Transverse colon (tissue), 4 donors: Measurements from ENCODE around the gene FOXC2. TPM values are rescaled to one million over a fixed set of nuclear protein-coding genes. Genes with fewer than 3 reads are reported as not detected.
"Not testable (repeated sequence)": the region's sequence is repeated elsewhere in the genome, so short reads cannot be mapped to it uniquely, and the experiment has no call there.

Experiments used
- DNase-seq: peaks from one replicate; pipeline ENCODE4 v3.0.0-alpha.2; 2019
- H3K27ac ChIP-seq, 4 donors: fragments of 200-600 bp; sonication (generic); 2 replicates each; pipeline ENCODE4 v1.5.1; 2016 to 2018; ENCODE audit warnings: inconsistent platforms in 4 of 4
- H3K27me3 ChIP-seq: fragments of 200-600 bp; sonication (generic); 2 replicates; pipeline ENCODE4 v1.5.1; 2017; ENCODE audit warnings: inconsistent platforms
- H3K36me3 ChIP-seq, 4 donors: fragments of 200-600 bp; sonication (generic); 2 replicates each; pipeline ENCODE4 v1.5.1; 2017 to 2019; ENCODE audit warnings: inconsistent platforms in 4 of 4
- H3K4me1 ChIP-seq, 4 donors: fragments of 200-600 bp; sonication (generic); 2 replicates each; pipeline ENCODE4 v1.5.1; 2017 to 2020; ENCODE audit warnings: inconsistent platforms in 4 of 4
- H3K4me3 ChIP-seq, 4 donors: fragments of 200-600 bp; sonication (generic); 1 replicate in 1 of 4; 2 replicates in 3 of 4; pipeline versions ENCODE4 v1.5.1 to v1.6.1; 2017 to 2019; ENCODE audit warnings: inconsistent platforms in 4 of 4
- H3K9me3 ChIP-seq, 2 donors: fragments of 200-600 bp; sonication (generic); 2 replicates each; pipeline ENCODE4 v1.5.1; 2017 to 2019; ENCODE audit warnings: inconsistent platforms in 2 of 2
- EP300 ChIP-seq: sonication (generic); formaldehyde crosslinking; IDR thresholded peaks from one replicate; pipeline ENCODE4 v1.6.1; 2017; ENCODE audit warnings: antibody characterized with exemption, low read depth
- POLR2A ChIP-seq: fragments of 450-650 bp; IDR thresholded peaks from one replicate; pipeline ENCODE4 v1.6.1; 2016; ENCODE audit warnings: antibody characterized with exemption, mild to moderate bottlenecking, moderate library complexity
- POLR2AphosphoS5 ChIP-seq, 3 donors: sonication (generic); formaldehyde crosslinking; IDR thresholded peaks; one replicate each; pipeline ENCODE4 v1.6.1; 2016; ENCODE audit warnings: antibody characterized with exemption in 3 of 3
- WGBS, 2 donors: methylation state at CpG; one replicate each; pipeline ENCODE4 v1.1.5; 2018; ENCODE audit warnings: low coverage in 1 of 2; 5-methylcytosine and 5-hydroxymethylcytosine counted together
- in situ Hi-C, 4 donors: fragments of 200-750 bp; cut with MboI; loops; one replicate each; pipeline versions ENCODE4 v1.15.0 to v1.15.1; 2017; ENCODE audit warnings: low sequenced_read_pairs in 3 of 4, low pct_ligation_motif_present in 1 of 4, low pct_unique_long_range_greater_than_20kb in 1 of 4
- intact Hi-C: fragments of 100-400 bp; cut with DNase I; formaldehyde crosslinking; loops from one replicate; pipeline ENCODE4 v1.15.1; 2023; ENCODE audit warnings: low total_unique reads
- total RNA-seq, 4 donors: library from RNA; depleted of rRNA; stranded (reverse); fragments of >200 nt; gene quantifications; one replicate each; pipeline ENCODE4 v1.1.0, GENCODE V29; 2016
- TF ChIP-seq, protein P1 (sequence below), 5 experiments: fragments of 200-600 bp in 3 of 5; fragments of 450-650 bp in 2 of 5; sonication (generic) in 3 of 5; IDR thresholded peaks; 1 replicate in 2 of 5; 2 replicates in 3 of 5; pipeline ENCODE4 v1.5.1; 2016 to 2017; ENCODE audit warnings: antibody characterized with exemption in 5 of 5, inconsistent platforms in 3 of 5, mild to moderate bottlenecking in 2 of 5, moderate library complexity in 1 of 5

Gene FOXC2
- total RNA-seq, 4 donors from 2014 or later, result 0.27 TPM; not detected in 3

DNA sequence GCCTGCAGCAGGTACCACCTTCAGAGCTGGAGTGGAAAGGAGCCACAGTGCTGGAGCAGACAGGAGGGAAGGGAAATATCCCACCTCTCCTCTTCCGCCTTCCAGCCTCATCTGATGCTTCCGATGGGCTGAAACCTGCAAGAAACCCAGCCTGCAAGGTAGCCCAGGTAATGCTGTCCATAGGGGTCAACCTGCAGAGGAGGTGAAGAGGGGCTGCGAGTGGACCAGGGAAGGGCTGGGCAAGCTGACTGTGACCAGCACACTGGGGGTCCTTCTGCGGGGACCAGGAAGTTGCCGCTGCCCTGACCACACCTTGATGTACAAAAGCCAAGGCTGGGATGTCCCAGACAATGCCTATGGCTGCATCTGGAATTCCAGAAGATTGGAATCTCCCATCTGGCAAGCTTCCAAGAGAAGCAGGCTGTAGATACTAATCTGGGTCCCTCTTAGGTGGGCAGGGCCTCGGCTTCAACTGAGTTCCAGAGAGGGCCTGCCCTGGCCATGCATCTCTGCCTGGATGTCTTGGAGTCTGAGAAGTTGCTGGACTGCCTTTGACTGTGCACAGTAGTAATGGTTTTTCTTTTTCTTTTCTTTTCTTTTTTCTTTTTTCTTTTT, 17.5 kb downstream of the FOXC2 start:
- Histone ChIP-seq H3K4me3 (no peak overlapping the region), H3K27ac (no peak overlapping the region), H3K9me3 (no peaks in the 10 kb centered on the region), H3K4me1 (no peaks in the 10 kb centered on the region), H3K27me3 (peaks cover 34% of the 10 kb centered on the region), H3K36me3 (no peaks in the 10 kb centered on the region)
- intact Hi-C loops, result no loop called here
- DNase-seq, result no peak
- WGBS, 2 donors, result 50 to 72% methylated on average over 1 to 6 of the region's 6 CpGs
- TF ChIP-seq EP300 (no peak), POLR2AphosphoS5 (IDR thresholded peaks at IDR 0.05) (no peak), POLR2A (no peak)
- TF ChIP-seq, protein P1, sequence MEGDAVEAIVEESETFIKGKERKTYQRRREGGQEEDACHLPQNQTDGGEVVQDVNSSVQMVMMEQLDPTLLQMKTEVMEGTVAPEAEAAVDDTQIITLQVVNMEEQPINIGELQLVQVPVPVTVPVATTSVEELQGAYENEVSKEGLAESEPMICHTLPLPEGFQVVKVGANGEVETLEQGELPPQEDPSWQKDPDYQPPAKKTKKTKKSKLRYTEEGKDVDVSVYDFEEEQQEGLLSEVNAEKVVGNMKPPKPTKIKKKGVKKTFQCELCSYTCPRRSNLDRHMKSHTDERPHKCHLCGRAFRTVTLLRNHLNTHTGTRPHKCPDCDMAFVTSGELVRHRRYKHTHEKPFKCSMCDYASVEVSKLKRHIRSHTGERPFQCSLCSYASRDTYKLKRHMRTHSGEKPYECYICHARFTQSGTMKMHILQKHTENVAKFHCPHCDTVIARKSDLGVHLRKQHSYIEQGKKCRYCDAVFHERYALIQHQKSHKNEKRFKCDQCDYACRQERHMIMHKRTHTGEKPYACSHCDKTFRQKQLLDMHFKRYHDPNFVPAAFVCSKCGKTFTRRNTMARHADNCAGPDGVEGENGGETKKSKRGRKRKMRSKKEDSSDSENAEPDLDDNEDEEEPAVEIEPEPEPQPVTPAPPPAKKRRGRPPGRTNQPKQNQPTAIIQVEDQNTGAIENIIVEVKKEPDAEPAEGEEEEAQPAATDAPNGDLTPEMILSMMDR (IDR thresholded peaks at IDR 0.05), result no peak
- in situ Hi-C loops, result no loop called here

DNA sequence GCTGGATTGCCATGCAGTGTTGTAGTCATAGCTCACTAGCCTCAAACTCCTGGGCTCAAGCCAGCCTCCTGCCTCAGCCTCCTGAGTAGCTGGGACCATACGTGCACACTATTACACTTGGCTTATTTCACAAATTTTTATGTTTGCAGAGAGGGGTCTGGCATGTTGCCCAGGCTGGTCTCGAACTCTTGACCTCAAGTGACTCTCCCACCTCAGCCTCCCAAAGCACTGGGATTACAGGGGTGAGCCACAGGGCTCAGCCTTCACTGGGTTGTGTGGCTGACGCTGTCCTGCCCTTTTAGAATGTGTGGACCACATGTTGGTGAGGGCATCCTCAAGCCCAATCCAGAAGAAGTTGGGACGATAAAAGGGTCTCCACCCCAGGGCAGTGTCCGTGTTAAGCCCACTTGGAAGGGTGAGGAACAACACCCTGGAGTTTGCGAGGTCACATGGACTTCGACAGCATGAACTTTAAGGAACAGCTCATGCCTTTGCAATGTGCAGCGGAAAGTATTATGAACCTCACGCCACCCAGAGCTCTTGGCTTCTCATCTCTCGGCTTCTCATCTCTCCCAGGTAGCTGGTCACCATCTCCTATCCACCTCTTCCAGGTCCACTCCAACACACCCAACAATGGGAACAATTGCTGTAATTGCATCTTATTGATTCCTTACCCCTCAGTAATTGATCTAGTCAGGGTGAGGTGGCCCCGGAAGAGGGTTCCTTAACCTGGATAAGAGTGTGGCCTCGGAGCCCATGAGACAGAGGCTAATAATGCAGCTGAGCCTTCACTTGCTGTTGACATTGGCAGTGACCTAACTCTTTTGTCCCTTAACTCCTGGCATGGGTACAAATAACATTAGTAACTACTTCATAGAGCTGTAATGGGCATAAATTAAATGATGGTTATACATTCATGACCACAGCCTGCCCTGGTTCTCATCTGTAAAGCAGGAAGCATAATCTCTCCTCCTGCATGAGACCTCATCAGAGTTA, 18.4 kb downstream of the FOXC2 start:
- H3K4me3 ChIP-seq, result no peak overlapping the region
- intact Hi-C loops, result no loop called here
- peaks cover 28% of the 10 kb centered on the region for H3K27me3 ChIP-seq
- H3K9me3 ChIP-seq, result no peaks in the 10 kb centered on the region
- TF ChIP-seq POLR2AphosphoS5 (IDR thresholded peaks at IDR 0.05) (no peak), EP300 (no peak), POLR2A (no peak)
- TF ChIP-seq, protein P1 (IDR thresholded peaks at IDR 0.05), result no peak
- DNase-seq, result no peak
- in situ Hi-C loops, result no loop called here
- no peaks in the 10 kb centered on the region for H3K4me1 ChIP-seq
- H3K27ac ChIP-seq, result peak overlapping the region in 3 of 4 donors; percentile 13 to 44 (median 39)
- no peaks in the 10 kb centered on the region for H3K36me3 ChIP-seq
- 69 to 79% methylated on average over 5 to 12 of the region's 12 CpGs for WGBS, 2 donors

DNA sequence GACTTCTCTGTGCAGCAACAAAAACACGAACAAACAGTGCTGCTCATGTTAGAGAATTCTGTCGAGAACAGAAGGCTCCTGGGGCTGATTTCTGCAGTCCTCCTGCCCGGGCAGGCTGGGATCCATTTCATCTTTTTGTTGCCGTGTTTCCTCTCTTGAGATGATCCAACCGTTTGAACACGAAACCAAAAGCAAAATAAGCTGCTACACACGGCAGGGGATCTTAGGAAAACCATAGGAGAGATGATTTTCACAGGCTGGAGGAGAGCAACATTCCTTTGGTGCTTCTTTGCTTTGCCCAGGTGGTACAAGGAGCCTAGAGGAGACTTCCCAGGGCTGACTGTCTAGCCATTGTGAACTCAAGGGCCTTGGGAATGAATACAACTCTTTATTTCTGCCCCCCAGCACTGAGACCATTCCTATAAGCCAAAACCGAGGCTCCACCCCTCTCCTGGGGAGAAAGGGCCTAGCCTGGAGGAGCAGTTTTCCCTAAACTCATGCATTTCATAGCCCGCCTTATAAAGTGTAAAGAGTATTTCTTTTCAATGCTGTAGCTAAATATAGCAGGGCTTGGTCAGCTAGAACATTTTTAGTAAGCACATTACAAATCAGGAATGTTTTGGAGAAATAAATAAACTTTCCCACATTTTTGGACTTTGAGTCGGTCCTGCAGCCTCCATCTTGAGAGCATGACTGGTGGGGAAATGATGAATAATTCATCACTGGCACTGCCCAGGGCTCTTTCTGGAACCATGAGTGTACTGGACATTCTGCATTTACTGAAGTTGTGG, 19.4 kb downstream of the FOXC2 start:
- Histone ChIP-seq H3K27me3 (peaks cover 28% of the 10 kb centered on the region), H3K36me3 (no peaks in the 10 kb centered on the region), H3K4me3 (no peak overlapping the region), H3K27ac (peak overlapping the region; percentile 13 to 44 (median 38)), H3K9me3 (no peaks in the 10 kb centered on the region), H3K4me1 (no peaks in the 10 kb centered on the region)
- intact Hi-C loops, result no loop called here
- TF ChIP-seq POLR2A (no peak), EP300 (no peak), POLR2AphosphoS5 (IDR thresholded peaks at IDR 0.05) (no peak)
- TF ChIP-seq, protein P1 (IDR thresholded peaks at IDR 0.05), result no peak
- in situ Hi-C loops, result no loop called here
- no peak for DNase-seq
- WGBS, 2 donors, result 67 to 69% methylated on average over 7 to 10 of the region's 10 CpGs

DNA sequence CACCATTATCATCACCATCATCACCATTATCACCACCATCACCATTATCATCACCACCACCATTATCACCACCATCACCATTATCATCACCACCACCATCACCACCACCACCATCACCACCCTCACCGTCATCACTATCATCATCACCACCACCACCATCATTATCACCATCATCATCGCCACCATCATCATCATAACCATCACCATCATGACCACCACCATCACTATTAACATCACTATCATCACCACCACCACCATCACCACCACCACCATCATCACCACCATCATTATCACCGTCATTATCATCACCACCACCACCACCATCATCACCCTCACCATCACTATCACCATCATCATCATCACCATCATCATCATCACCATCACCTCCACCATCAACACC, 20.9 kb downstream of the FOXC2 start:
- WGBS, 2 donors, result 89 to 92% methylated on average over 3 of the region's 3 CpGs

DNA sequence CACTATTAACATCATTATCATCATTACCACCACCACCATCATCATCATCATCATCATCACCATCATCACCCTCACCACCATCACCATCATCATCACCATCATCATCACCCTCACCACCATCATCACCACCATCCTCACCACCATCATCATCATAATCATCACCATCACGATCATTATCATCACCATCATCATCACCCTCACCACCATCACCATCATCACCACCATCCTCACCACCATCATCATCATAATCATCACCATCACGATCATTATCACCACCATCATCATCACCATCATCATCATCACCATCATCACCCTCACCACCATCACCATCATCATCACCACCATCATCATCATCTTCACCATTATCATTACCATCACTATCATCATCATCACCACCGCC, 21.3 kb downstream of the FOXC2 start:
- in situ Hi-C loops, DNase-seq, H3K4me1 ChIP-seq, H3K4me3 ChIP-seq, H3K36me3 ChIP-seq, H3K9me3 ChIP-seq, H3K27ac ChIP-seq, intact Hi-C loops: not testable (repeated sequence)
- H3K27me3 ChIP-seq, result peaks cover 33% of the 10 kb centered on the region
- WGBS, 2 donors, result 88 to 95% methylated on average over 3 of the region's 3 CpGs

More for the DNA sequence above, 20.9 kb downstream of the FOXC2 start:
- Histone ChIP-seq H3K36me3 (no peaks in the 10 kb centered on the region), H3K9me3 (no peaks in the 10 kb centered on the region), H3K27ac (no peak overlapping the region), H3K27me3 (peaks cover 30% of the 10 kb centered on the region), H3K4me1 (no peaks in the 10 kb centered on the region), H3K4me3 (no peak overlapping the region)
- intact Hi-C loops (no loop called here), in situ Hi-C loops (no loop called here)
- TF ChIP-seq POLR2A (no peak), EP300 (no peak), POLR2AphosphoS5 (IDR thresholded peaks at IDR 0.05) (no peak)
- TF ChIP-seq, protein P1 (IDR thresholded peaks at IDR 0.05), result no peak
- DNase-seq, result no peak
